Measurements from ENCODE around the gene CCDC136.

The CCDC136 gene

DNA sequence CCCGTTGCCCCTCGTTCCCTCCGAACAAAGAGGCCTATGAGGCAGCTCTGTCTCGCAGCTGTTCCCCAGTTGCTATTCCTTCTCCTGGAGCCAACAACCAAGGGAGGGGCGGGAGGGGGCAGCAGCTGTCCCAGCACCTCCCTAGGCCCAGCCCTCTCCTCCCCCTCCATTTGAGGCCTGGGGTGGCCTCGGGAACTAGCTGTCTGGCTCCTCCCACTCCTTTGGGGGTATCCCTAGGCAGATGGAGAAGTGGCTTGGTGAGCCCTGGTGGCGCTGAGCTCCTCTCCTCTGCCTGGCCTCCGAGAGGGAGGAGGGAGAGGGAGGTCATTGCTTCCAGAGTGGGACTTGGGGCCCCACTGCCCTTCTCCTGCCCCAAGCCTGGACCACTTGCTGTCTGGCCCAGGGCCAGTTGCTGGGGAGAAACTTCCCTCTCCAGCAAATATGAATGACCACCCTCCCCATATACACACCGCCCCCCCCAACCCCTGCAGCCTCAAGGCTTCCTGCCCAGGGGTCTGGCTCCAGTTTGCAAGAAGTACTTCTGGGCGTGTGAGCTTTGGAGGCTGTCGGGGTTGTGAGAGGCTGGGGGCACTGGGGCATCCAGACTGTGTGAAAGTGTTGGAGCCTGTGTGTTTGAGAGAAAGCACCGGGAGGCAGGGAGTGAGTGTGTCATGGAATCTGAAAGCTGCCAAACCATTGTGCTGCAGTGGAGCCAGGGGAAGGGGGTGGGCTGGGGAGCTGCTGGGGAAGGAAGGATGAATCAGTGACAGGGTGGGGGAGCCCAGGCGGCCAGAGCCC, 41.6 kb downstream of the CCDC136 start:
- DNase-seq = no peak

DNA sequence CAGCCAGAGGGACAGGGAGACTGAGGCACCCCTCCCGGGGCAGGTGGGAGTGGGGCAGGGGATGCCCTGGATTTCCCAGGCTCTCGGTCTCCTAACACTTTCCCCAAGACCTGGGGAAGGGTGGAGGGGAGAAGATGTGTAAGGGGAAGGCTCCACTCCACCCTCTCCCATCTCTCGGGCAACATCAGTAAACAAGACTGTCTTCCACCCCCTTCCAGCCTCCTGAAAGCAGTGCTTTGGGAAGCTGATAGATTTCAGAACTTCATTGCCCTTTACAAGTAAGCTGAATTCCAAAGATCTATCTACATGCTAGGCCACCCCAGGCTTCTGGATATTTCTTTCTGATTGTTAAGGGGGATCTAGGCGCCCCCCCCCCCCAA, 42.2 kb downstream of the CCDC136 start:
- no peak for DNase-seq

DNA sequence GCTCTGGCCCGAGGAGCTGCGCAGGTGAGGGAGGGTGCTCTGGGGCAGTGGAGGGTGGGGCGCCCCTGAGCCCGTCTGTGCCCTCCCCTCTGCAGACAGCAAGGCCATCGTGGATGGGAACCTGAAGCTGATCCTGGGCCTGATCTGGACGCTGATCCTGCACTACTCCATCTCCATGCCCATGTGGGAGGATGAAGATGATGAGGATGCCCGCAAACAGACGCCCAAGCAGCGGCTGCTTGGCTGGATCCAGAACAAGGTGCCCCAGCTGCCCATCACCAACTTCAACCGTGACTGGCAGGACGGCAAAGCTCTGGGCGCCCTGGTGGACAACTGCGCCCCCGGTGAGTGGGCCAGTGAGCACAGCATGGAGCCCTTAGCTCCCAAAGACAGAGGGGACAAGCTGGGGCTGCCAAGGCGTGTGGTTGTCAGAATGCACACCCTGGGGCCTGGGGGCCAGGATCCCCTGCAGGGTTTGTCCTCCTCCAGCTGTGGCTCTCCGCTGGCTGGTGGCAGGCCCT, 43.5 kb downstream of the CCDC136 start:
- DNase-seq = no peak

DNA sequence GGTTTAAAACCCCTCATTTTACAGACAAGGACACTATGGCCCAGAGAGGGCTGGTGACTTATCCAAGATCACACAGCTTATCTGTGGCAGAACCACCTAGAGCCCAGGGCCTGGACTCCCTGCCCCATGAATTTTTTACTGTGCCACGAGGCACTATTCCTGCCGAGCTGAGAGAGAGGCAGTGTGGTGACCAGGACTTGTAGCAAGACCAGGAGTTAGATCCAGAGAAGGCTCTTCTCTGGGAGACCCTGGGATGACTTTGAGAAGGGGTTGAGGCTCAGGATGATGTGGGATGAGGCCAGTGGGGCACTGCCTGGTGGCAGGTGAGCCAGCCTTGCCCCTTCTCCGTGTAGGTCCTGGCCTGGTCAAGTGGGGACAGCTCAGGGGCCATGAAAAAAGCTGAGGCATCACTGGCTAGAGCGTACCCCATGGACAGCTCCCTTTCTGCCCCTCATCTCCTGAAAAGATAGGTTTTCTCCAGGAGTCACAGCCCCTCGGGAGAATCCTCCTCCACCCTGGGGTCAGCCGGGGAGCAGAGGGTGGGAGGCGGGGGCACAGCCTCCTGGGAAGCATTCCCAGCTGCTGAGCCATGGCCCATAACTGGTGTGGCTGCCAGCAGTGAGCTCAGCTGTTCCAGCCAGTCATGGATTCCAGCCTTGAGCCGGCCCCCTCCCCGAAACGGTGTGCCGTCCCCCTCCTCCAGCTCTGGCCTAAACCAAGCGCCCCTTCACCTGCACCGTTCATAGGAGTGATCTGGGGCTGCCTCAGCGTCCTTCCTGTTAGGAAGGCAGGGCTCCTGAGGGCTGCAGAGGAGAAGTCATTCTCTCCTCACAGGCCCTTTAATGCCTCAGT, 44.2 kb downstream of the CCDC136 start:
- no peak for DNase-seq

DNA sequence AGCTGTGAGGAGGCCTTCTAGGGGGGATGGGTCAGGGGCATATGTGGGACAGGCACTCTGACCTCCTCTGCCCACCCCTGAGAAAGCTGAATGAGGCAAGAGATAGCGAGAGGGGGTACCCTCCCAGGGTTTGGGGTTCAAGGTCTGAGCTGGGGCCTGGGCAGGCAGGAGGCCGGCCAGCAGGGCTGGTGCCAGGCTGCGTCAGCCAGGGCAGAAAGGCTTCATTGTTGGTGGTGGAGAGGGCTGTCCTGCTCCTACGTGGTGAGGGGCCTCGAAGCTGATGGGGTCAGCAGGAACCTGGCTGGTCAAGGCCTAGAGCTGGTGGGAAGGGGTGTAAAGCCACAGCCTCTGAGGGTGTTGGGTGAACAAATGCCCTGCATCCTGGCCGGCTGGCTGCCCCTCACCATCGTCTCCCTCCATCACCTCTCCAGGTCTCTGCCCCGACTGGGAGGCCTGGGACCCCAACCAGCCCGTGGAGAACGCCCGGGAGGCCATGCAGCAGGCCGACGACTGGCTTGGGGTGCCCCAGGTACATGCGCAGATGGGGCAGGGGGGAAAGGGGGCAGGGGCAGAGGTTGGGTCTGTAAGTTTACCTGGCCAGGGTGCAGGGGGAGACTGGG, 45.1 kb downstream of the CCDC136 start:
- DNase-seq = no peak

DNA sequence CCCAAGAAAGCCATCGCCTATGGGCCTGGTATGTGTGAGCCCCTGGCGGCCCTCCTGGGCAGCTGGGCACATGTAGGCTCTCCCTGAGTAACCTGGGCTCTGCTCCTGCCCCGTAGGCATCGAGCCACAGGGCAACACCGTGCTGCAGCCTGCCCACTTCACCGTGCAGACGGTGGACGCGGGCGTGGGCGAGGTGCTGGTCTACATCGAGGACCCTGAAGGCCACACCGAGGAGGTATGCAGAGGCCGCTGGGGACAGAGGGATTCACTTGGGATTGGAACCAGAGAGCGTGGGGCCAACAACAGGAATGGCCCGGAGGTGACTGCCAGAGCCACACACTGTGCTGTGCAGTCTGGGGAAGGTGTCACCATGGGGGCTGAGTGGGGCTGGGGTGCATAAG, 45.8 kb downstream of the CCDC136 start:
- no peak for DNase-seq

DNA sequence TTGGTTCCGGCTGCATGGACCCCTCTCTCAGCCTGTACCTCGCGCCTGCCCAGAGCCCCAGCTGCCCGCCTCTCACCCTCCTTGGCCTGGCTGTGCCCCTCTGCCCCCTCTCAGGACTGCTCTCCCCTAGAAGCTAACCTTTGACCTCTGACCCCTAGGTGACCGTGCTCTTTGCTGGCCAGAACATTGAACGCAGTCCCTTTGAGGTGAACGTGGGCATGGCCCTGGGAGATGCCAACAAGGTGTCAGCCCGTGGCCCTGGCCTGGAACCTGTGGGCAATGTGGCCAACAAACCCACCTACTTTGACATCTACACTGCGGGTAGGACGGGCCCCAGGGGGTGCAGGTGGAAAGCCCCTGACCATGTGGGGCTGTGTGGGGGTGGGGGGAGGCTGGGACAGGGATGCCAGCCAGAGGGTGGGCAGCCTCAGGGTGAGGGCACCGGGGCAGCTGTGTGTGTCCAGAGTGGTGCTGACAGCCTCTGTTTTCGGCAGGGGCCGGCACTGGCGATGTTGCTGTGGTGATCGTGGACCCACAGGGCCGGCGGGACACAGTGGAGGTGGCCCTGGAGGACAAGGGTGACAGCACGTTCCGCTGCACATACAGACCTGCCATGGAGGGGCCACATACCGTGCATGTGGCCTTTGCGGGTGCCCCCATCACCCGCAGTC, 46.5 kb downstream of the CCDC136 start:
- no peak for DNase-seq

DNA sequence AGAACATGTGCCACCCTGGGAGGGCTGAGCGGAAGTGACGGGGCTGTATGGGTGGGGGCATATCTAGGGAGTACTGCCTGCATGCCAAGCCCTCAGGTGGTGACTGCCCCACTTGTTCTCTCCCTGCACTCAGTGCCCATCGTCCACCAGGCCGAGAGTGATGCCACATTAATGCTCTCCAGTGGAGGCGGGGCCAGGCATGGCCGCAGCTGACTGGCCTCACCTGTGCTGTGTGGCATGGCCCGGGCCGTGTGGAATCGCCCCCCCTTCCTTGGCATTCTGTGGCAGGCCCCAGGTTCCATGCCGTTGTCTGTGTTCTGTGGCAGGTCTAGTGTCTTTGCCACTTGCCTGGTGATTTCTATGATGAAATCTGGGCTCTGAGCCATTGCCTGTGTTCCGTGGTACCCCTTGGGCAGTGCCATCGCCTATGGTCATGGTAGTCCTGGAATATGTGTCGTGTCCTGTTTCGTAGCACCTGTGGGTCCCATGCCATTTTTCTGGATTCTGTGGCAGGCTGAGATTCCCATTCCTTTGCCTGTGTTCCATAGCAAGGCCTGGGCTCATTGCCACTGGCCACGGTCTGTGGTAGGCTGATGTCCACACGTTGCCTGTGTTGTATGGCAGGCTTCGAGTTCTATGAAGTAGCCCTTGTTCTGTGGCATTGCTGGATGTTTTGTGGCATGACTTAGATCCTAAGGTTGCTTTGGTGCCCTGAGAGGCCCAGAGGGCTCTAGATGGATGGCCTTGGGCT, 47.4 kb downstream of the CCDC136 start:
- no peak for DNase-seq

DNA sequence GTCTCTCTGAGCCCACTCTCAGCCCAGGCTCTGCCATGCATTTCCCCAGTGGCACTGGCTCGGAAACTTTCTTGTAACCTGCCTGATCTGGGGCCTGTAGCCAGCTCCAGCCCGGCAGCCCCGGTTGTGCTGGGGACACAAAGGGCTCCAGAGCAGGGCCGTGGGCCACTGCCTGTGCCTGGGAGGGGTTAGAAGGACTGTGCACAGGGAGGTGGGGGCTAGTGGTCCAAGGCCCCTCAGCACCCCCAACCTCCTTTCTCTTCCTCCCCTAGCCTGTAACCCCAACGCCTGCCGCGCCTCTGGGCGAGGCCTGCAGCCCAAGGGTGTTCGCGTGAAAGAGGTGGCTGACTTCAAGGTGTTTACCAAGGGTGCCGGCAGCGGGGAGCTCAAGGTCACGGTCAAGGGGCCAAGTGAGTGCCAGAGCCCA, 48.0 kb downstream of the CCDC136 start:
- DNase-seq = no peak

DNA sequence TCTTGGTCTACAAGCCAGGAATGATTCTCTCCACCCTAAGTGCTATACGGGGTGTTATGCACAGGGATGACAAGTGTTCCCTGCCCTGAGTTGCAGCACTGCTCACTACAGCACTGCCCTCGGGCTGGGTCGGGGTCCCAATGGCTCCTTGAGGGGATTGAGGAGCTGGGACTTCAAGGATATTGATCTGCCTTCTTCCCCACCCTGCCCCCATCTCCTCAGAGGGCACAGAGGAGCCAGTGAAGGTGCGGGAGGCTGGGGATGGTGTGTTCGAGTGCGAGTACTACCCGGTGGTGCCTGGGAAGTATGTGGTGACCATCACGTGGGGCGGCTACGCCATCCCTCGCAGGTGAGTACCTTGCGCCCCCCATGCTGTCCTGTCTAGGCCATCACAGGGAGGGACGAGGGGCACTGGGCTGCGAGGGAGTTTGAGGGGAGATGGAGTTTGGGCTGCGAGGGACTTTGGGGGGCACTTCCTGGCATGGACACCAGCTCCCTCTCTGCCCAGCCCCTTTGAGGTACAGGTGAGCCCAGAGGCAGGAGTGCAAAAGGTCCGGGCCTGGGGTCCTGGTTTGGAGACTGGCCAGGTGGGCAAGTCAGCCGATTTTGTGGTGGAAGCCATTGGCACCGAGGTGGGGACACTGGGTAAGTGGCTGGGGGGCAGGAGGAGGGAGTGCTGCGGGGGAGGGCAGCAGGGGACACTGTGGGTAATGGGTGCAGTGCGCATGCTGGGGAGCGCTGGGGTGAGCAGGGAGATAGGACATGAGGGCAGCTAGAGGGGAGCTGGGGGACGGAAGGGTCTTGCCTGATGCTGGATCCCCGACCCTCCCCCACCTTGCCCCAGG, 48.8 kb downstream of the CCDC136 start:
- no peak for DNase-seq

DNA sequence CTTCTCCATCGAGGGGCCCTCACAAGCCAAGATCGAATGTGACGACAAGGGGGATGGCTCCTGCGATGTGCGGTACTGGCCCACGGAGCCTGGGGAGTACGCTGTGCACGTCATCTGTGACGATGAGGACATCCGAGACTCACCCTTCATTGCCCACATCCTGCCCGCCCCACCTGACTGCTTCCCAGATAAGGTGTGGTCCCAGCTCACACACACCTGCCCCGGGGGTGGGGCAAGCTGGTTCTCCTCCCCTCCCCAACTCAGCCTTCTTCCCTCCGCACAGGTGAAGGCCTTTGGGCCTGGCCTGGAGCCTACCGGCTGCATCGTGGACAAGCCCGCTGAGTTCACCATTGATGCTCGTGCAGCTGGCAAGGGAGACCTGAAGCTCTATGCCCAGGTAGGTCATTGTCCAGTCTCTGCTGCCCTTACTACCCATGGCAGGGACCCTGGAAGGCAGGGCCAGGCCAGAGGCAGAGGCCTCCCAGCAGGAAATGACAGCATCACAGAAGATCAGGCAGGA, 49.5 kb downstream of the CCDC136 start:
- no peak for DNase-seq

DNA sequence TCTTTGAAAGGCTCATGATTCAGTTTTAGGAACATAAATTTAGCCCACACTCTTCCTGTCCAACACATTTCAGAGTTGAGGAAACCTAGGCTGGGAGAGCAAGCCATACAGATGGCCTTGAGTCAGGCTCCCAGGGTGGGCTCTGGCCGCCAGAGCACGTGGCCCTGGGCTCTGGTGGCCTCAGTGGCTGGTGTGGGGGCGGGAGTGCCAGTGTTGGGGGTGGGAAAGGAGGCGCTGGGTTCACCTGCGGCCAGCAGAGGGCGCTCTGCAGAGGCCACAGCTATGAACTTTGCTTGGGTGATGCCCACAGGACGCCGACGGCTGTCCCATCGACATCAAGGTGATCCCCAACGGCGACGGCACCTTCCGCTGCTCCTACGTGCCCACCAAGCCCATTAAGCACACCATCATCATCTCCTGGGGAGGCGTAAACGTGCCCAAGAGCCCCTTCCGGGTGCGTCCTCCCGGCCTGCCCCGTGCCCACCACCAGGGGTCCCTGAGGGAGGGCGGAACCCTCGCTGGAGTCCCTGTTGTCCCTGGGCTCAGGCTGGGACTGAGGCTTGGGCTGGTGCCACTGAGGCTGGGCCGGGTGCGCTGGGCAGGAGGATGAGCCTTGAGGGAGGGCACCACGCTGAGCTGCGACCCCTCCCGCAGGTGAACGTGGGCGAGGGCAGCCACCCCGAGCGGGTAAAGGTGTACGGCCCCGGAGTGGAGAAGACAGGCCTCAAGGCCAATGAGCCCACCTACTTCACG, 50.3 kb downstream of the CCDC136 start:
- DNase-seq = peak; percentile 49 to 57

DNA sequence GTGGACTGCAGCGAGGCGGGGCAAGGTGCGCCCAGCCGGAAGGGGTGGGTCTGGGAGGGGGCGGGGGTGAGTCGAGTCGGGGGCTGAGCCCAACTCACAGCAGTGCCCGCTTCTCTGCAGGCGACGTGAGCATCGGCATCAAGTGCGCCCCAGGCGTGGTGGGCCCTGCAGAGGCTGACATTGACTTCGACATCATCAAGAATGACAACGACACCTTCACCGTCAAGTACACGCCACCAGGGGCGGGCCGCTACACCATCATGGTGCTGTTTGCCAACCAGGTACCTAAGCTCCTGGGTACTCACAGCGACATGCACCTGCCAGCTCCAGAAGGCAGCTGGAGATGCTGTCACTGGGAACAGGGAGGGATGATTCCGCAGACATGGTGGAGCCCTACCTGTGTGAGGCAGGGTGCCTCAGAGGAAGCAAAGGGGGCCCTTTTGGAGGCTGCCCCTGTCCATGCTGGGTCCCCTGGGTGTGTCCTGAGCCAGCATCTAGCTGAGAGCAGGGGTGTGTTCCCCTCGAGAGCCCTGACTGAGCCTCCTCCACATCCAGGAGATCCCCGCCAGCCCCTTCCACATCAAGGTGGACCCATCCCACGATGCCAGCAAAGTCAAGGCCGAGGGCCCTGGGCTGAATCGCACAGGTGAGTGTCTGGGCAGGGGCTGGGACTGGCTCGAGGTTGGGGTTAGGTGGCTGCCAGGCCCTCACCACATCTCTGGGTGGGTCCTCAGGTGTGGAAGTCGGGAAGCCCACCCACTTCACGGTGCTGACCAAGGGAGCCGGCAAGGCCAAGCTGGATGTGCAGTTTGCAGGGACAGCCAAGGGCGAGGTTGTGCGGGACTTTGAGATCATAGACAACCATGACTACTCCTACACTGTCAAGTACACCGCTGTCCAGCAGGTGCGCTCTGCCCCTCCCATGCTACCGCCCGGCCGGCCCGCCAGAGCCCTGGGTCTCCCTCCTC, 51.2 kb downstream of the CCDC136 start:
- no peak for DNase-seq

DNA sequence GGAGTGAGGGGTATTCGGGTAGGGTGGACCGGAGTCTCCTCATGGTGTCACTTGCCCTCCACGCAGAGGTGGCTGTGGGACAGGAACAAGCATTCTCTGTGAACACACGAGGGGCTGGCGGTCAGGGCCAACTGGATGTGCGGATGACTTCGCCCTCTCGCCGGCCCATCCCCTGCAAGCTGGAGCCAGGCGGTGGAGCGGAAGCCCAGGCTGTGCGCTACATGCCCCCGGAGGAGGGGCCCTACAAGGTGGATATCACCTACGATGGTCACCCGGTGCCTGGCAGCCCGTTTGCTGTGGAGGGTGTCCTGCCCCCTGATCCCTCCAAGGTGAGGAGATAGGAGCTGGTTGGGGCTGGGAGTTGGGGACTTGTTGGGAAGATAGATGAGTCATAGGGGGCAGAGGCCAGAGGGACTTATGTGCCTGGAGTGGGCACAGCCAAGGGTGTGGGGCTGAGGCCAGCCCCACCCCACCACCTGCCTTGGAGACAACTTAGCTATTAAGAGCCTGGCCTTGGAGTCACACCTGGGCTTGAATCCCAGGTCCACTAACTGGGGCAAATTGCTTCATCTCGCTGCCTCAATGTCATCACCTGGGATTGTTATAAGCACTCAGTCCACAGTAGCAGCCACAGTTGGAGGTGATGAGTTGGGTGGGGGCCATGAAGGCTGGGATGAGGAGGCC, 52.3 kb downstream of the CCDC136 start:
- no peak for DNase-seq

DNA sequence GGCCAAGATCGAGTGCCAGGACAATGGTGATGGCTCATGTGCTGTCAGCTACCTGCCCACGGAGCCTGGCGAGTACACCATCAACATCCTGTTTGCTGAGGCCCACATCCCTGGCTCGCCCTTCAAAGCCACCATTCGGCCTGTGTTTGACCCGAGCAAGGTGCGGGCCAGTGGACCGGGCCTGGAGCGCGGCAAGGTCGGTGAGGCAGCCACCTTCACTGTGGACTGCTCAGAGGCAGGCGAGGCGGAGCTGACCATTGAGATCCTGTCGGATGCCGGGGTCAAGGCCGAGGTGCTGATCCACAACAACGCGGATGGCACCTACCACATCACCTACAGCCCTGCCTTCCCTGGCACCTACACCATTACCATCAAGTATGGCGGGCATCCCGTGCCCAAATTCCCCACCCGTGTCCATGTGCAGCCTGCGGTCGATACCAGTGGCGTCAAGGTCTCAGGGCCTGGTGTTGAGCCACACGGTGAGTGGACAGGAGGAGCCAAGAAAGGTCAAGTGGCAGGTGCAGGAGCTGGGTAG, 53.1 kb downstream of the CCDC136 start:
- no peak for DNase-seq

DNA sequence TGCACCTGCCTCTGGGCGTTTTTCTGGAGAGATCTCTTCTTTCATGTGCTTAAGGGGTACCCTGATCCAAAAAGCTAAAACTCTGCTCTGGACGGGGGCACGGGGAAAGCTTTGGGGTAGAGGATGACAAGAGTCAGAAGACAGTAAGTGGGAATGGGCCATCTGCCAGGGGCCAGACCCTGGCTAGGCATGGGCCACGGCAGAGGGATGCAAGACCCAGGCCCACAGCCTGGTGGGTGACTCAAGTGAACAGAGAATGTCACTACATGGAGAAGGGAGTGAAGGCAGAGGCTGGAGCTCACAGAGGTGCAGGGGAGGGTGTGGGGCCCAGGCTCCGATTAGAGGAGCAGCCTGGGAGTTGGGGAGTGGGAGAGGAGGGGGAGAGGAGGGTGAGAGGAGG, 53.7 kb downstream of the CCDC136 start:
- no peak for DNase-seq

DNA sequence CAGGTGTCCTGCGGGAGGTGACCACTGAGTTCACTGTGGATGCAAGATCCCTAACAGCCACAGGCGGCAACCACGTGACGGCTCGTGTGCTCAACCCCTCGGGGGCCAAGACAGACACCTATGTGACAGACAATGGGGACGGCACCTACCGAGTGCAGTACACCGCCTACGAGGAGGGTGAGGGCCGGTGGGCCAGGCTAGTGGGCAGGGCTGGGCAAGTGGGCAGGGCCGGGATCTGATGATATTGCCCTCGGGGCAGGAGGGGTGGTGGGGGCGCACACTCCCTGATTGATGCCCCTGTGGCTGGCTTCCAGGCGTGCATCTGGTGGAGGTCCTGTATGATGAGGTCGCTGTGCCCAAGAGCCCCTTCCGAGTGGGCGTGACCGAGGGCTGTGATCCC, 54.2 kb downstream of the CCDC136 start:
- no peak for DNase-seq

Data from activated CD4-positive, alpha-beta T cell treated with anti-CD3 and anti-CD28 coated beads for 4 hours (primary cell).